ENCODE data around the gene LCOR.

DNA sequence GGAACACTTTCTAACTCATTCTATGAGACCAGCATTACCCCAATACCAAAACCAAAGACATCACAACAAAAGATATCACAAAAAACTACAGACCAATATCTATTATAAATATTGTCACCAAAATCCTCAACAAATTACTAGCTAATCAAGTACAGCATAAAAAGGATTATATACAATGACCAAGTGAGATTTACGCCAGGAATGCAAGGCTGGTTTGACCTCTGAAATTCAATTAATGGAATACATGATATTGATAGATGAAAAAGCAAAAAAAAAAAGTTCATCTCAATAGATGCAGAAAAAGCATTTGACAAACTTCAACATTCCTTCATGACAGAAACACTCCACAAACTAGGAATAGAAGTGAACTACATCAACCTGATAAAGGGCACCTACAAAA is 175.3 kb downstream of the LCOR start:
- TF ChIP-seq EZH2 (conservative IDR thresholded peaks at IDR 0.05; ENCODE audit: low read depth, low read length), result no peak
- TF ChIP-seq TAF1 (CRISPR knock-in tag; IDR thresholded peaks at IDR 0.05), result no peak
- TF ChIP-seq ZSCAN30 (CRISPR knock-in tag; IDR thresholded peaks at IDR 0.05), result no peak
- TF ChIP-seq, protein P1, sequence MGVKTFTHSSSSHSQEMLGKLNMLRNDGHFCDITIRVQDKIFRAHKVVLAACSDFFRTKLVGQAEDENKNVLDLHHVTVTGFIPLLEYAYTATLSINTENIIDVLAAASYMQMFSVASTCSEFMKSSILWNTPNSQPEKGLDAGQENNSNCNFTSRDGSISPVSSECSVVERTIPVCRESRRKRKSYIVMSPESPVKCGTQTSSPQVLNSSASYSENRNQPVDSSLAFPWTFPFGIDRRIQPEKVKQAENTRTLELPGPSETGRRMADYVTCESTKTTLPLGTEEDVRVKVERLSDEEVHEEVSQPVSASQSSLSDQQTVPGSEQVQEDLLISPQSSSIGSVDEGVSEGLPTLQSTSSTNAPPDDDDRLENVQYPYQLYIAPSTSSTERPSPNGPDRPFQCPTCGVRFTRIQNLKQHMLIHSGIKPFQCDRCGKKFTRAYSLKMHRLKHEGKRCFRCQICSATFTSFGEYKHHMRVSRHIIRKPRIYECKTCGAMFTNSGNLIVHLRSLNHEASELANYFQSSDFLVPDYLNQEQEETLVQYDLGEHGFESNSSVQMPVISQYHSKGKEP (CRISPR knock-in tag; IDR thresholded peaks at IDR 0.05), result no peak
